Caco-2 (cell line): ENCODE measurements around the gene TTC27. TPM values are rescaled to one million over a fixed set of nuclear protein-coding genes. Genes with fewer than 3 reads are reported as not detected.
A peak's percentile ranks its signal among the peaks of the same experiment; 100 is the strongest.

ENCODE experiments used
- BruUV-seq: library from RNA; stranded (reverse); fragments of 400-500 nt; replicated peaks from 2 replicates; lab custom pipeline; 2021; lab: Mats Ljungman, UMichigan
- CTCF ChIA-PET: fragments of 300-600 bp; sonication (Branson Sonifier 250); formaldehyde crosslinking; loops from one replicate; lab custom pipeline; 2022; ENCODE audit warnings: antibody characterized with exemption; lab: Charles Lee
- POLR2A ChIA-PET: fragments of 300-600 bp; sonication (Branson Sonifier 250); formaldehyde crosslinking; loops from one replicate; lab custom pipeline; 2022; ENCODE audit warnings: antibody characterized with exemption; lab: Charles Lee
- DNase-seq, 2 experiments: peaks; one replicate each; pipeline versions ENCODE4 v3.0.0 to v3.0.0-alpha.2; 2020 to 2022
- H3K27me3 ChIP-seq: replicated peaks from 2 replicates; pipeline ENCODE4 v1.6.0; 2011; ENCODE audit warnings: low read length; ENCODE audit not compliant: control insufficient read depth, insufficient read depth
- H3K36me3 ChIP-seq: 2 replicates; pipeline ENCODE4 v1.5.1; 2011; ENCODE audit warnings: low read length; ENCODE audit not compliant: control insufficient read depth, insufficient read depth
- H3K4me1 ChIP-seq: fragments of 250-450 bp; sonication (Bioruptor Pico); 2 replicates; pipeline ENCODE4 v1.5.1; 2020; ENCODE audit warnings: mild to moderate bottlenecking
- H3K4me3 ChIP-seq: 2 replicates; pipeline ENCODE4 v1.5.1; 2011; ENCODE audit warnings: low read depth, mild to moderate bottlenecking, control low read depth, low read length
- H3K9me3 ChIP-seq: fragments of 250-450 bp; sonication (Bioruptor Pico); 2 replicates; pipeline ENCODE4 v1.5.1; 2020; ENCODE audit warnings: mild to moderate bottlenecking, moderate library complexity
- H3K27ac Mint-ChIP-seq: one replicate; pipeline ENCODE4 v1.8.0; 2022; ENCODE audit warnings: mixed read lengths; ENCODE audit not compliant: unreplicated experiment
- H3K27me3 Mint-ChIP-seq: one replicate; pipeline ENCODE4 v1.8.0; 2022; ENCODE audit warnings: mixed read lengths; ENCODE audit not compliant: insufficient read depth, unreplicated experiment
- H3K36me3 Mint-ChIP-seq: one replicate; pipeline ENCODE4 v1.8.0; 2022; ENCODE audit warnings: mild to moderate bottlenecking, mixed read lengths; ENCODE audit not compliant: insufficient read depth, unreplicated experiment
- H3K4me1 Mint-ChIP-seq: one replicate; pipeline ENCODE4 v1.8.0; 2022; ENCODE audit warnings: low read depth, mixed read lengths; ENCODE audit not compliant: unreplicated experiment
- H3K4me3 Mint-ChIP-seq: one replicate; pipeline ENCODE4 v1.8.0; 2022; ENCODE audit warnings: mild to moderate bottlenecking, moderate library complexity, mixed read lengths; ENCODE audit not compliant: unreplicated experiment
- H3K9me3 Mint-ChIP-seq: one replicate; pipeline ENCODE4 v1.8.0; 2022; ENCODE audit warnings: mixed read lengths; ENCODE audit not compliant: unreplicated experiment
- intact Hi-C: fragments of 100-400 bp; cut with micrococcal nuclease; formaldehyde crosslinking; loops from one replicate; pipeline ENCODE4 v1.10.0; 2022; ENCODE audit not compliant: unreplicated experiment
- total RNA-seq: library from RNA; stranded (reverse); gene quantifications from 2 replicates; pipeline ENCODE4 v1.2.3, GENCODE V29; 2022
- TF ChIP-seq, protein P1 (sequence below), 2 experiments: fragments of 200-600 bp in 1 of 2; IDR thresholded peaks; 1 replicate in 1 of 2; 2 replicates in 1 of 2; pipeline versions ENCODE4 v1.5.1 to v1.8.0; 2011 to 2022; ENCODE audit warnings: antibody characterized with exemption in 1 of 2, control low read depth in 1 of 2, inconsistent platforms in 1 of 2, low read depth in 1 of 2, low read length in 1 of 2, mild to moderate bottlenecking in 1 of 2, moderate library complexity in 1 of 2; ENCODE audit not compliant: insufficient read depth in 1 of 2, severe bottlenecking in 1 of 2, unreplicated experiment in 1 of 2

The TTC27 gene
- total RNA-seq, 1 experiment from 2014 or later, result 20.6 TPM

DNA sequence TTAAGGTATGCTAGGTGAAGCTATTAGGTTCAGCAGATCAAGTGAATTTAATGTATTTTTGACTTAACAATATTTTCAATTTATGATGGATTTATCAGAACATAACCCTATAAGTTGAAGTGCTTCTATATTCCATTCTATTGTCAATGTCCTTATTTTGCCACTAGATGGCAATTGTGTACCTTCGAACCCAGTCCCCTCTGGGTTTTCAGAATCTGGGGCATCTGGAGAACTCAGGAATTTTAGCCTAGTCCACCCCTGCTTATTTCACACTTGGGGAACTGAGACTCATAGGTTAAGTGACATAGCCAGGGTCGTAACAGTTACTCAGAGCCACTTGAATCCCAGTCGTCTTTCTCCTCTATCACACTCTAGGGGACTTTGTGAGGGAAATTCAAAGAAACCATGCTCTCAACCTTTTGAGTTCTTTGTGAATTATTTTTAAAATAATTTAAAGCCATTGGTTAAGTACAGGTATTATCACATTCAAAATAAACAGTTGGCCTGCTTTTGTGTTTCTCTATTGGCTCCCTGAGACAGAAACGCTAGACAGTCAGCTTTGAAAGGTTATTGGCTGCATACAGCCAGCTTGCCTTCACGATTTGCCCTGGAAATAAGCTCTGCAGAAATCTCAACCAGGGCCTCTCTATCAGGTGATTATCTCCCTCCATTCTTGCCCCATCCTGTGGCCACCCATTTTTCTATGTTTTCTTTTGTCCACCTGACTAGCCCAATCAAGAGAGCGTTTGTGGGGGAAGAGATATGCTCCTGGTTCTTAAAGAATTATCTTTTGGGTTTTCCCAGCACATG is 145.0 kb downstream of the TTC27 start:
- Histone ChIP-seq H3K4me3 (no peak overlapping the region), H3K9me3 (no peaks in the 10 kb centered on the region), H3K36me3 (no peaks in the 10 kb centered on the region), H3K4me1 (no peaks in the 10 kb centered on the region), H3K27me3 (no peaks in the 10 kb centered on the region)
- Mint-ChIP-seq H3K9me3 (no peaks in the 10 kb centered on the region), H3K4me1 (peaks cover 5% of the 10 kb centered on the region), H3K27me3 (no peaks in the 10 kb centered on the region), H3K27ac (no peak overlapping the region), H3K4me3 (no peak overlapping the region), H3K36me3 (no peaks in the 10 kb centered on the region)
- TF ChIP-seq, protein P1, sequence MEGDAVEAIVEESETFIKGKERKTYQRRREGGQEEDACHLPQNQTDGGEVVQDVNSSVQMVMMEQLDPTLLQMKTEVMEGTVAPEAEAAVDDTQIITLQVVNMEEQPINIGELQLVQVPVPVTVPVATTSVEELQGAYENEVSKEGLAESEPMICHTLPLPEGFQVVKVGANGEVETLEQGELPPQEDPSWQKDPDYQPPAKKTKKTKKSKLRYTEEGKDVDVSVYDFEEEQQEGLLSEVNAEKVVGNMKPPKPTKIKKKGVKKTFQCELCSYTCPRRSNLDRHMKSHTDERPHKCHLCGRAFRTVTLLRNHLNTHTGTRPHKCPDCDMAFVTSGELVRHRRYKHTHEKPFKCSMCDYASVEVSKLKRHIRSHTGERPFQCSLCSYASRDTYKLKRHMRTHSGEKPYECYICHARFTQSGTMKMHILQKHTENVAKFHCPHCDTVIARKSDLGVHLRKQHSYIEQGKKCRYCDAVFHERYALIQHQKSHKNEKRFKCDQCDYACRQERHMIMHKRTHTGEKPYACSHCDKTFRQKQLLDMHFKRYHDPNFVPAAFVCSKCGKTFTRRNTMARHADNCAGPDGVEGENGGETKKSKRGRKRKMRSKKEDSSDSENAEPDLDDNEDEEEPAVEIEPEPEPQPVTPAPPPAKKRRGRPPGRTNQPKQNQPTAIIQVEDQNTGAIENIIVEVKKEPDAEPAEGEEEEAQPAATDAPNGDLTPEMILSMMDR (IDR thresholded peaks at IDR 0.05; ENCODE audit: insufficient read depth in 1 of 2, low read depth in 1 of 2, low read length in 1 of 2, severe bottlenecking in 1 of 2, unreplicated experiment in 1 of 2), result peak; percentile 70 to 84
- BruUV-seq, result no TSS peak
- CTCF ChIA-PET, result interaction anchor here (0.5 to 1.5 kb wide), 2 partner anchors 145 to 261 kb away, joined by 4 to 5 read pairs; no protein-coding TSS in a partner anchor
- POLR2A ChIA-PET, result no interaction called here
- peak; percentile 41 to 58 for DNase-seq
- intact Hi-C loops, result loop anchor here (1.0 to 5.0 kb wide), 10 partner anchors 32 to 810 kb away; partner anchors contain the start of gene LTBP1

DNA sequence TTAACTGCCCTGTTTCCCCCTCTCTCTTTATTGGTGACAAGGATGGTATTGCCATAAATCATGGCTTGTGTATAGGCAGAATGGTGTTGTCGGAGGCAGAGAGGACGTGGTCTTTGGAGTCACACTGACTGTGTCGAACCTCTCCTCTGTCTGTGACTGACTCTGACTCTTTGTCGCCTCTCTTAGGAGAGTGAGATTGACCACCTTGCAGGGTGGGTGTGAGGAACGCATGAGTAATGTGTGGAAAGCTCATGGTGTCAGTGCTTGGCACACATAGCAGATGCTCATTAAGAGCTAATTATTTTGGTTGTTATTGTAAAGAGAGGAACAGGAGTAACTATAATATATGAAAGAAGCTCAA is 145.6 kb downstream of the TTC27 start:
- H3K4me1 ChIP-seq, result no peaks in the 10 kb centered on the region
- Mint-ChIP-seq H3K27ac (no peak overlapping the region), H3K4me3 (no peak overlapping the region), H3K4me1 (peaks cover 5% of the 10 kb centered on the region), H3K9me3 (no peaks in the 10 kb centered on the region), H3K27me3 (no peaks in the 10 kb centered on the region), H3K36me3 (no peaks in the 10 kb centered on the region)
- H3K36me3 ChIP-seq, result no peaks in the 10 kb centered on the region
- H3K27me3 ChIP-seq, result no peaks in the 10 kb centered on the region
- DNase-seq, result peak in 1 of 2 experiments; percentile 4
- CTCF ChIA-PET, result interaction anchor here (0.5 to 1.5 kb wide), 3 partner anchors 145 to 518 kb away, joined by 3 to 5 read pairs (median 4); no protein-coding TSS in a partner anchor
- TF ChIP-seq, protein P1 (IDR thresholded peaks at IDR 0.05; ENCODE audit: insufficient read depth in 1 of 2, low read depth in 1 of 2, low read length in 1 of 2, severe bottlenecking in 1 of 2, unreplicated experiment in 1 of 2), result no peak
- intact Hi-C loops, result loop anchor here (2.0 to 5.0 kb wide), 3 partner anchors 59 to 221 kb away; no protein-coding TSS in a partner anchor
- H3K9me3 ChIP-seq, result no peaks in the 10 kb centered on the region
- no TSS peak for BruUV-seq
- no peak overlapping the region for H3K4me3 ChIP-seq
- POLR2A ChIA-PET, result no interaction called here

DNA sequence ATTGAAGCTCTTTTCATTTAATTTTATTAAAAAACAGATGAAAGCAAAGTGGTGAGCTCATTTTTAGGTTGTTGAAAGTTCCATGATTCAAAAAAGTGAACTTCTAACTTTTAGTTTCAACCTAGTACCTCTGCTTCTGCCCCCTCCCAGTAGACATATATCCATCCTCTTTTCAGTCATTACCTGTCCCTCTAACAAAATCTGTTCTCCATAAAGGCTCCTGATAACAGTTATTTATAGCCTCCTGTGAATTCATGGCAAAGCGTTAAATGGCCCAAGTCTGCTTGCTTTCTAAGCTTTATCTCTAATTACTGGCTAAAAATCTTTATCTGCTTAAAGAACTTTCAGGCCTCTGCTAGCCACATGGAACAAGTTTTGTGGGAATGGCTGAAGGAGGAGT is 148.1 kb downstream of the TTC27 start:
- no TSS peak for BruUV-seq
- Mint-ChIP-seq H3K27ac (no peak overlapping the region), H3K9me3 (peaks cover 2% of the 10 kb centered on the region), H3K36me3 (peaks cover 7% of the 10 kb centered on the region), H3K4me1 (peaks cover 5% of the 10 kb centered on the region), H3K27me3 (no peaks in the 10 kb centered on the region), H3K4me3 (no peak overlapping the region)
- Histone ChIP-seq H3K4me3 (no peak overlapping the region), H3K36me3 (no peaks in the 10 kb centered on the region), H3K4me1 (no peaks in the 10 kb centered on the region), H3K27me3 (no peaks in the 10 kb centered on the region), H3K9me3 (peaks cover 12% of the 10 kb centered on the region)
- POLR2A ChIA-PET, result no interaction called here
- no peak for DNase-seq
- TF ChIP-seq, protein P1 (IDR thresholded peaks at IDR 0.05; ENCODE audit: insufficient read depth in 1 of 2, low read depth in 1 of 2, low read length in 1 of 2, severe bottlenecking in 1 of 2, unreplicated experiment in 1 of 2), result no peak
- intact Hi-C loops, result no loop called here
- CTCF ChIA-PET, result no interaction called here
